Aorta (tissue), 5 donors: ENCODE measurements around the gene HOXB6. TPM values are rescaled to one million over a fixed set of nuclear protein-coding genes. Genes with fewer than 3 reads are reported as not detected.

Experiments used
- ATAC-seq: fragments of 200-7000 bp; cut with Tn5 transposase; one replicate; pipeline ENCODE4 v1.9.1; 2022; ENCODE audit warnings: moderate library complexity; ENCODE audit not compliant: low FRiP score
- DNase-seq, 2 donors: peaks; one replicate each; pipeline ENCODE4 v3.0.0-alpha.2; 2020
- H3K27ac ChIP-seq, 2 donors: one replicate each; pipeline ENCODE4 v1.5.1; 2013; ENCODE audit warnings: low read length in 2 of 2, mild to moderate bottlenecking in 2 of 2, moderate library complexity in 2 of 2, control low read depth in 1 of 2, inconsistent platforms in 1 of 2, low read depth in 1 of 2
- H3K27me3 ChIP-seq, 2 donors: one replicate each; pipeline ENCODE4 v1.6.1; 2013; ENCODE audit warnings: control low read depth in 1 of 2, low read length in 1 of 2, mild to moderate bottlenecking in 1 of 2, moderate library complexity in 1 of 2; ENCODE audit not compliant: insufficient read depth in 2 of 2, control insufficient read depth in 1 of 2
- H3K36me3 ChIP-seq, 2 donors: one replicate each; pipeline ENCODE4 v1.6.1; 2013; ENCODE audit warnings: control low read depth in 1 of 2, low read length in 1 of 2, mild to moderate bottlenecking in 1 of 2; ENCODE audit not compliant: insufficient read depth in 2 of 2, control insufficient read depth in 1 of 2
- H3K4me1 ChIP-seq, 2 donors: one replicate each; pipeline ENCODE4 v1.6.1; 2013; ENCODE audit warnings: low read length in 2 of 2, control low read depth in 1 of 2, mild to moderate bottlenecking in 1 of 2, moderate library complexity in 1 of 2; ENCODE audit not compliant: insufficient read depth in 2 of 2, control insufficient read depth in 1 of 2
- H3K4me3 ChIP-seq, 2 donors: one replicate each; pipeline ENCODE4 v1.5.1; 2013; ENCODE audit warnings: low read length in 2 of 2, control low read depth in 1 of 2, mild to moderate bottlenecking in 1 of 2
- H3K9me3 ChIP-seq: one replicate; pipeline ENCODE4 v1.6.1; 2013; ENCODE audit warnings: mild to moderate bottlenecking, low read length; ENCODE audit not compliant: control insufficient read depth
- WGBS, 2 donors: extraction: QIAGEN DNeasy Blood & Tissue Kit; methylation state at CpG; one replicate each; pipeline ENCODE4 v1.1.7; 2013; 5-methylcytosine and 5-hydroxymethylcytosine counted together
- intact Hi-C, 2 donors: fragments of 100-400 bp; cut with DNase I; formaldehyde crosslinking; loops; one replicate each; pipeline versions ENCODE4 v1.14.2 to v1.15.0; 2022
- polyA plus RNA-seq, 2 donors: library from polyadenylated mRNA; stranded (reverse); fragments of 200-250 nt; gene quantifications; one replicate each; pipeline ENCODE4 v1.2.3, GENCODE V29; 2013
- total RNA-seq, 2 donors: library from RNA; stranded (reverse); fragmentation: NEBNext Ultra II Directional; extraction: Animal tissue kit (Norgen Biotek cat#: 25700); gene quantifications; one replicate each; pipeline ENCODE4 v1.2.1, GENCODE V29; 2021
- donor health status: healthy with polysubstance abuse.
- donor health status: Bipolar disorder and iron deficiency.
- donor health status: DM: no; HTN: no; CAD: no.
- donor health status: DM: no; HTN: no; CAD: no.
- donor health status: DM: yes; HTN: yes; CAD: no.

Gene HOXB6
- total and polyA plus RNA-seq, 4 donors: 3.9 to 16.8 (median 5.0) TPM

GRCh38 chr17:48551596-48552465 lies 53.0 kb downstream of the HOXB6 start:
- 72 to 79% methylated on average over 47 of the region's 47 CpGs for WGBS, 2 donors
- H3K36me3 ChIP-seq: no peaks in the 10 kb centered on the region
- H3K27ac ChIP-seq: no peak overlapping the region
- DNase-seq (peak in 1 of 2 donors; percentile 76), ATAC-seq (no peak)
- H3K4me3 ChIP-seq: no peak overlapping the region
- H3K9me3 ChIP-seq: no peaks in the 10 kb centered on the region
- H3K27me3 ChIP-seq: no peaks in the 10 kb centered on the region
- H3K4me1 ChIP-seq: no peaks in the 10 kb centered on the region
- intact Hi-C loops: no loop called here

DNA sequence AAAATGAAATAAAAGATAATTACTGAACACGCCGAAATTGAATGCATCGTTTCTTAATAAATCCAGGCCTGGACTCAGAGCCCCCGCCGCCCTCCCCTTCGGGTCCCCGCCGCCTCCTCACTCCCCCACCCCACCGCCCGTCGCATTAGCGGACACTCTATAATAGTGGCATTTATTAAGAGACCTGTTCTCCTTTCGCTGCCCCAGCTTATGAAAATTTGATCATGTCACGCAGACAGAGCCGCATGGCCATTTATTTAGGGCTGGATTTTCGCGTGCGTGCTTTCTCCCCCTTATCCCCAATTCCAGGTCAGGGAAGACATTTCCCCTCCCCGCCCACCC lies 53.6 kb downstream of the HOXB6 start:
- DNase-seq: no peak
- 86 to 91% methylated on average over 19 of the region's 19 CpGs for WGBS, 2 donors
- no peaks in the 10 kb centered on the region for H3K27me3 ChIP-seq
- no peak overlapping the region for H3K27ac ChIP-seq
- no peaks in the 10 kb centered on the region for H3K4me1 ChIP-seq
- no peak overlapping the region for H3K4me3 ChIP-seq
- no peaks in the 10 kb centered on the region for H3K9me3 ChIP-seq
- intact Hi-C loops: no loop called here
- ATAC-seq: no peak
- no peaks in the 10 kb centered on the region for H3K36me3 ChIP-seq

DNA sequence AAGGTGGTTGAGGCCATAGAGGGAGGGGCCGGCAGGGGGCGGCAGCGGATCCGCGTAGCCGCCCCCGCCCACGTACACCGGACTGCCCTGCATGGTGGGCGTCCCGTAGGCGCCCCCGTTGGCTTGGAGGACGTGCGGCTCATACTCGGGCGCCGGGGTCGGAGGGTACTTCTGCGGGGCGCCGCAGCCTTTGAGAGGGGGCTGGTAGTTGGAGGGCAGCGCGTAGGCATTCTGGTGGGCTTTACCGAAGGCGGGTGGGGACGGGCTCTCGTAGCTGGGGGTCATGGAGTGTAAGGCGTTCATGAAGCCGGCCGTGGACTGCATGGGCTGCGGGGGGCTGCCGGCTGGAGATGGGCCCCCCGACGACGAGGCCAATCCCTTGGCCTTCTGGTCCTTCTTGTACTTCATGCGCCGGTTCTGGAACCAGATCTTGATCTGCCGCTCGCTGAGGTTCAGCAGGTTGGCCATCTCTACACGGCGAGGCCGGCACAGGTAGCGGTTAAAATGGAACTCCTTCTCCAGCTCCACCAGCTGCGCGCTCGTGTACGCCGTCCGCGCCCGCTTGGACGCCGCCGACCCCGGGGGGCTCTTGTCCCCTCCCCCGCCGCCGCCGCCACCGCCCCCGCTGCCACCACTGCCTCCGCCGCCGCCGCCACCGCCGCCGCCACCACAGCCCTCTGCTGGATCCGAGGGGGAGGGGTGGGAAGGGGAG lies 54.1 kb downstream of the HOXB6 start:
- intact Hi-C loops: no loop called here
- Histone ChIP-seq H3K4me1 (no peaks in the 10 kb centered on the region), H3K9me3 (no peaks in the 10 kb centered on the region), H3K4me3 (no peak overlapping the region), H3K27ac (no peak overlapping the region), H3K27me3 (no peaks in the 10 kb centered on the region), H3K36me3 (no peaks in the 10 kb centered on the region)
- DNase-seq (peak in 1 of 2 donors; percentile 79), ATAC-seq (no peak)
- 67 to 71% methylated on average over 70 of the region's 70 CpGs for WGBS, 2 donors

DNA sequence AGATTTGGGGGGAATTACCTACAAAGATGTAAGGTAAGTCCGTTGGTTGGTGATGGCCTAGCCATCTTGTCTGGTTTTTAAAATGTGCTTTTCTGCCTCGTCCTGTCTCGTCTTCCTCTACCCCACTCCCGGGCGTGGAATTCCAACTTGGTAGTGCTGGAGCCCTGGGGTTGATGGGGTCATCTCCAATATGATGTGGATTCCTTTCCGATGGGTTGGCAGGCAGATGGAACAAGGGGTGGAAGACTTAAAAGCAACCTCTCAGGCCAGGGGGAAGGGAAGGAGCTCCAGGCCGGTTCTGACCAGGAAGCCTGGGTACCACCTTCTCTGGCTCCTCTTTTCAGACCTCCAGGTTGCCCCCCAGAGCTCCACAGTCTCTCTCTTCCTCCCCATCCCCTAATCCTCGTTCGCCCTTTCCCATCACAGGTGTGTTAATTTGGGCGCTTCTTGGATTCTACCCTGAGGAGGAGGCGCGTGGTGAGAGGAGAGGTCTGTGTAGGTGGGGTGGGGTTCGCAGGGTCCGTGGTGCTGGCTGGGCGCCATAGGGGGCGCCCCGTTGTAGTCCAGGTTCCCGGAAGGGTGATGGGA lies 54.8 kb downstream of the HOXB6 start:
- H3K27ac ChIP-seq: no peak overlapping the region
- WGBS, 2 donors: 69 to 76% methylated on average over 18 of the region's 18 CpGs
- peaks cover 0 to 4% of the 10 kb centered on the region in 2 donors for H3K4me1 ChIP-seq
- intact Hi-C loops: no loop called here
- no peaks in the 10 kb centered on the region for H3K9me3 ChIP-seq
- DNase-seq (no peak), ATAC-seq (no peak)
- H3K36me3 ChIP-seq: no peaks in the 10 kb centered on the region
- H3K27me3 ChIP-seq: no peaks in the 10 kb centered on the region
- H3K4me3 ChIP-seq: no peak overlapping the region

DNA sequence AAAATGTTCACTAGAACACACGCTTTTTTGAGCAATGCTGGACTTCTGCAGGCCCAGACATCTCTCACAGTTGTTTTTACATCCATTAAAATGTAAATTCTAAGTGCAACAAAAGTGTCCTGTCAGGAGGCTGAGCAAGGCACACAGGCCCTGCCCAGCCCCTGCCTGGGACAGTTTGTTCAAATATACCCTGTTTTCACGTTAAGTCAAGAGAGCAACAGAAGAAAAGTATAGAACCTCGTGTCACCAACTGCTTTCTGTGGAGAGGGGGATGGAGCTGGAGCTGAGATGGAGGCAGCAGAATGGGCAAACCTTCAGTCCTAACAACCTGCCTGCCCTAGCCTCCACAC lies 55.5 kb downstream of the HOXB6 start:
- WGBS, 2 donors: 76 to 78% methylated on average over 3 of the region's 3 CpGs
- Histone ChIP-seq H3K4me3 (no peak overlapping the region), H3K9me3 (no peaks in the 10 kb centered on the region), H3K4me1 (peaks cover 0 to 4% of the 10 kb centered on the region in 2 donors), H3K27ac (no peak overlapping the region), H3K36me3 (no peaks in the 10 kb centered on the region), H3K27me3 (no peaks in the 10 kb centered on the region)
- ATAC-seq: no peak
- DNase-seq: no peak
- intact Hi-C loops: no loop called here

GRCh38 chr17:48548523-48549280 lies 56.1 kb downstream of the HOXB6 start:
- Histone ChIP-seq H3K27me3 (no peaks in the 10 kb centered on the region), H3K4me3 (no peak overlapping the region), H3K9me3 (no peaks in the 10 kb centered on the region), H3K36me3 (no peaks in the 10 kb centered on the region), H3K27ac (peak overlapping the region; percentile 38 to 50), H3K4me1 (peaks cover 0 to 4% of the 10 kb centered on the region in 2 donors)
- no peak for ATAC-seq
- 46 to 67% methylated on average over 6 of the region's 6 CpGs for WGBS, 2 donors
- intact Hi-C loops: no loop called here
- DNase-seq: no peak

DNA sequence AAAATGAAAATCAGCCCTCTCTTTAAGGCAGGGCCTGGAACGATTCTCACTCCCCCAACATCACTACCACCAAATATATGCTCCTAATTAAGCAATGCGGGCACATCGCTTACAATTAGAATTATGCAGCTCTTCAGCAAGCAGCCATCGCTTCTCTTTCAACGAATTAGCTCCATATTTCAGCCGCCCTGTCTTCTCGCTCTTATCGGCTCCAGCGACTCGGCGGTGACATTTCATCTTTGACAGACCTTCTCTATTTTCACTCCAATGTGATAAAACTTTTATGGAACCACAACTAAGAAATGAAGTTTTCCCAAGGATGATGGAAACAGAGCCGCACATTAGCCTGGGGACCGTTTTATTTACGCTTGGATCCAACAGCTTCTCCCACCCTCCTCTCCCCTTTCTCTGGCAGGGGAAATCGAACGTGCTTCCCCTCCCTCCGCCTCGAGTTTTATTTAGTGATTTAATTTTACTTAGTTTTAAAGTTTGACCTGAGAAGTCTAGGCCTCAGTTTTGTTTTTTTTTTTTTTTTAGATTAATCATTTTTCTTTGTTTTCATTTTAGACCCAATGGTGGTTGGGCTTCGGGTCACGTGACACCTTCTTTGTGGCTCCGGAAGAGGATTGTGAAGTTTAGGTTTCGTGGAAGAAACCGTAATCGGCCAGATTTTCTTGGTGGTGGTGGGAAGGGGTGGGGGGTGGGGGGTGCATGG lies 56.8 kb downstream of the HOXB6 start:
- 13 to 48% methylated on average over 24 of the region's 24 CpGs for WGBS, 2 donors
- ATAC-seq (no peak), DNase-seq (no peak)
- Histone ChIP-seq H3K27ac (peak overlapping the region in 1 of 2 donors; percentile 50), H3K9me3 (no peaks in the 10 kb centered on the region), H3K36me3 (no peaks in the 10 kb centered on the region), H3K4me1 (peaks cover 0 to 4% of the 10 kb centered on the region in 2 donors), H3K27me3 (no peaks in the 10 kb centered on the region), H3K4me3 (no peak overlapping the region)
- intact Hi-C loops: loop anchor here in 1 of 2 donors (1.0 kb wide), 1 partner anchor 29 kb away; no protein-coding TSS in a partner anchor
